Left ventricle myocardium superior (tissue), 1 donor: Measurements from ENCODE around the gene MAP1B. TPM values are rescaled to one million over a fixed set of nuclear protein-coding genes. Genes with fewer than 3 reads are reported as not detected.

Experiments
- ATAC-seq: fragments of 200-7000 bp; cut with Tn5 transposase; one replicate; pipeline ENCODE4 v1.9.1; 2020; ENCODE audit warnings: mild to moderate bottlenecking, moderate library complexity
- DNase-seq: peaks from one replicate; pipeline ENCODE4 v3.0.0-alpha.2; 2020
- intact Hi-C: fragments of 100-400 bp; cut with micrococcal nuclease; formaldehyde crosslinking; loops from one replicate; pipeline ENCODE4 v1.11.0; 2022
- total RNA-seq: library from RNA; stranded (reverse); fragmentation: NEBNext Ultra II Directional; extraction: Animal tissue kit (Norgen Biotek cat#: 25700); gene quantifications from one replicate; pipeline ENCODE4 v1.2.1, GENCODE V29; 2021
- donor health status: DM: no; HTN: yes; CAD: no; lungs with severe emphysema.

Gene MAP1B
- total RNA-seq, 1 donor from 2014 or later: 67.1 TPM

DNA sequence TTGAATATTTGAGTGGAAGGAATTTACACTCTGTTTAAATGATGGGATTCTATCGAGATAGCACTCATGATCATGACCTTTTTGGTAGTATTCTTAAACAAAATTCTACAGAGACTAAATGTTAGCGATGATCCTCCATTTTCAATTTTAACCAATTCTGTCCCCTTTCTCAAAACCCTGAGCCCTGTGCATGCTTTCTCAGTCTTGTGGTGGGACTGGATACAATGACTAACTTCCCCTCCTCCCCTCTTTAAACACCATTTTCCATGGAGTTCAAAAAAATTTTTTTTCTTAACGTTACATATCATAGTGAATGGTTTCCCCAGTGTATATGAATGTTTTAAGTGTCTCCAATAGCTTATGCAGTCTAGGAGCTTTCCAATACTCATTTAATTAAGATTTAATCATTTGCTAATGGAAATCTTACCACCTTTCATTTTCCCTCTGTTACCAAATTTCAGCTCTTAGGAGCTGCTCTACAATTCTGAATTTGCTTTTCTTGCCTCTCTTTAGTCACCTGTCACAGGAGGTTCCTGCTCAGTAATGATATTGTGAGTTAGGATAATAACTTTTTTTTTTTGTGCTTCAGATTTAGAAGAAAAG is 101.2 kb downstream of the MAP1B start:
- ATAC-seq: no peak

GRCh38 chr5:72209147-72210115 is 102.2 kb downstream of the MAP1B start:
- no peak for DNase-seq
- intact Hi-C loops: no loop called here
- ATAC-seq: no peak

More for the DNA sequence above, 101.2 kb downstream of the MAP1B start:
- intact Hi-C loops: no loop called here
- no peak for DNase-seq

- ATAC-seq (peak; percentile 59), DNase-seq (peak; percentile 64)
- intact Hi-C loops: no loop called here
These were observed 103.8 kb downstream of the MAP1B start for GRCh38 chr5:72210888-72211678.

- no peak for ATAC-seq
- DNase-seq: no peak
- intact Hi-C loops: no loop called here
These were observed 104.9 kb downstream of the MAP1B start for GRCh38 chr5:72212171-72212570.

DNA sequence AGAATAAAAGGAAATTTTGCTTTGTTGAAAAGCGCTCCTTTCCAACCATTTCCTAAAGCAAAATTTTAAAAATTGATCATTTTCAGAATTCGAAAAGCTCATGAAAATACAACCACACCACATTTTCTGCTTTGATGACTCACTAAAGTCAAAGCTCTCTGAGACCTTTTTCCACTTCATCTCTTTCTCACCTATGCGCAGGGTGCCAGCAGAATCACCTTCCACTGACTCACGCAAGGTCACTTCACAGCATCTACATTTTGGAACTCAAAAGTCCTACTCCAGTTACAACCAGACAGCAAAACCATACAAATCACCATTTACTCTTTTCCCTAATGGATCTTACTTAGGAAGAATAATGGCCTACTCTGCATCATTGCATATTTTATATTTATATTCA is 106.2 kb downstream of the MAP1B start:
- intact Hi-C loops: no loop called here
- ATAC-seq: no peak
- no peak for DNase-seq

- ATAC-seq (peak; percentile 92), DNase-seq (peak; percentile 40)
- intact Hi-C loops: no loop called here
These were observed 106.9 kb downstream of the MAP1B start for GRCh38 chr5:72214168-72214567.

DNA sequence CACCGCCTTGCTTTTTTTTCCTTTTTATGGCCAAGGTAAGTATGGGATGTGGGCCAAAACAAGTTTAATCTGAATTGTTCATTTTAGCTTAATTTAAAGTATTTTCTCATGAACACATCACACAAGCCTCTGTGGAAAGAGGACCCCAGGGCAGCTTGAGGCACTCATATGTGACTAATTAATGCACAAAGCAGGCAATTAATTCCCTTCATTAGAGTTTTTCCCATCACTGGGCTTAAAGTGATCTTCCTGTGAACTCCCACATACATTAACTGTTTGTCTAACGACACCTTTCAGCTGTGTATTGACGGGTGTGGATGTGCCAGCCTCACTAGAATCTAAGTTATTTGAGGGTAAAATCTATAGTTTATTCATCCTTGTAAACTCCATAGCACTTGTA is 109.5 kb downstream of the MAP1B start:
- intact Hi-C loops: no loop called here

DNA sequence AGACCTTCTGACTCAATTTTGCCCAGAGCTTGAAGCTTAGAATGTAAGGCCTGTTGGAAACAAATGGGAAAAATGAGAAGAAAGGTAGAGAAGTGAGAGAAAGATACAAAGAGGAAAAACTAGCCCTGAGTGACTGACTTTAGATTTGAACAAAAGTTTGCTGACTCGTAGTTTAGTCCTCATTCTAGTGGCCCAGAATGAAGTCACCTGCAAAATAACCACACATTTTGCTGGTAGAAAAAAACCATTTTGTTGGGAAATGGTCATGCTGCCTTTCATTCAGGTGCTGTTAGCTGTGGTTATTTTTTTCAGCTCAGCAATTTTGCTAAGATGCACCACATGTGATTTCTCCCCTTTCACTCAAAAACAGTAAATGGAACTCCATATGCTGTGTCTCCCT is 113.8 kb downstream of the MAP1B start:
- DNase-seq: no peak
- ATAC-seq: no peak
- intact Hi-C loops: no loop called here

More for the DNA sequence above, 109.5 kb downstream of the MAP1B start:
- ATAC-seq (no peak), DNase-seq (no peak)

DNA sequence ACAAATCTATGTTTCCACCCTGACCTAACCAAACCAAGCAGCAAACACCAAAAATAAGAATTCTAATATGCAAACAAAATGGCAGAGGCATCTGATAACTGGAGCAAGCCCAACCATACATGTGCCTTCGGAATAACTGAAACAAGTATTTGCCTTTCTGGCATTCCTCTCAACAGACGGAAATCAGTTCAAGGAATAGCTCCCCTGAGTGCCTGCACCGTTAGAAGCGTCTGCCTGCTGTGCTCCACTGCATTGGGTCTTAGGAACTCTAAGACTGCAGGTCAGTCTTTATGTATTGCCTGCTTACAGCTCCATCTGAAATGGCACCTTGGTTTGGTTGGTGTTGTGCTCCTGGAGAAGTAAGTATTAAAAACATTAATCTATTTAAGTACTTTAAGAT is 114.3 kb downstream of the MAP1B start:
- no peak for ATAC-seq
- no peak for DNase-seq
- intact Hi-C loops: no loop called here

DNA sequence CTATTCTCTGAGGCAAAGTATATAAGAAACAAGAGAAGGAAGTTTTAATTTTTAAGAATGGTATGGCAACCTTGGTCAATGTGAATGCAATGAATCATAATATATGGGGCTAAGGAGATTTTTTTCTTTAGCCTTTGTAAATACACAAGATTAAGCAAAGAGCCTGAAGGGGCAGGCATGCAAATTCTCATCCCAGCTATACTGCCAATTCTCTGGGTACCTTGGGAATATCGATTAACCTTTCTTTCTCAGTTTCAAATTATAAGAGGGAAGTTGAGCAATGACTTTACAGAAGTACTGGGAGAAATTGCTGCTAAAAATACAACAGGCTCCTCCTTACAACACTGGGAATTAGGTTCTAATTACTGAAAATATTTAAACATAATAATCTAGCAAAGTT is 115.2 kb downstream of the MAP1B start:
- intact Hi-C loops: no loop called here
- DNase-seq (no peak), ATAC-seq (no peak)

- intact Hi-C loops: no loop called here
- ATAC-seq (no peak), DNase-seq (no peak)
These were observed 116.1 kb downstream of the MAP1B start for GRCh38 chr5:72223371-72223770.

DNA sequence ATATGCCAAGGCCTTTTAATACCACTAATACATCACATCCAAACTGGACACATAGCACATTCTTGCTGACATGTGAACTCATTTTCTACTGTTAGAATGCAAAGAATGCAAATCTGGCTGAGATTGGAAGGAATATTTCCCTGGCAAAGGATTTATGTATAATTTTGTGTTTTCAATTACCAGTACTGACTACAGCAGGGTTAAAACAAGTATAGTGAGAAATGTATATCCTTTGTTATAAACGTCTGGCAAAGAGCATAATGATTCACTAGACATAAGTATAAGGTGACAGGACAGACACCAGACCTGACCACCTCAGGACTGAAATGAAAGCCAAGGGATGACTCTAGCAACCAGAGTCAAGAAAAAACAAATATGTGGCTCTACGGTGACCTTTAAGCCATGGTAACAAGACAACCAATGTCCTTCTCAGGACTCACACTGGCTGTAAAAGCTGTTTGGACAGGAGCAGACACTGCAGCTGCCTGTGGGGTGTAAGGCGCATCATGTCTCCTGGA is 117.7 kb downstream of the MAP1B start:
- ATAC-seq: no peak
- DNase-seq: no peak
- intact Hi-C loops: no loop called here

DNA sequence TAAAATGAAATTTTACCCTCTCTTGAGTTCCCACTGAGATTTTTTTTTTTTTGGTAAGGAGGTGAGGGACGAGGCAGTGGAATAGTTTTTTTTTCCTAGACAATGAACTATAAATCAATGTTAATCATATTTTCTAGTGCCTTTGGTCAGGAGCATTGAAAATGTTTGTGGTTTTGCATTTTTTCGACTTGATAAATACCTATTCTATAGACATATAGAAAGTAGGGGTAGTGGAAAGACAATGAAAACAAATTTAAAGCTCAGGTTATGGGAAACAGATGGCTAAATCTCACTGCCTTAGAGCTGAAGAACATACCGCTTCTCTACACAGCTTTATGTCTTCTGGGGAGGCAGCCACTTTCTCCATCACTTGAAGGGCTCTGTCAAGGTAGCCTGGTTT is 118.5 kb downstream of the MAP1B start:
- DNase-seq (no peak), ATAC-seq (no peak)
- intact Hi-C loops: no loop called here

GRCh38 chr5:72226950-72227349 is 119.7 kb downstream of the MAP1B start:
- DNase-seq (peak; percentile 32), ATAC-seq (peak; percentile 85)
- intact Hi-C loops: no loop called here

DNA sequence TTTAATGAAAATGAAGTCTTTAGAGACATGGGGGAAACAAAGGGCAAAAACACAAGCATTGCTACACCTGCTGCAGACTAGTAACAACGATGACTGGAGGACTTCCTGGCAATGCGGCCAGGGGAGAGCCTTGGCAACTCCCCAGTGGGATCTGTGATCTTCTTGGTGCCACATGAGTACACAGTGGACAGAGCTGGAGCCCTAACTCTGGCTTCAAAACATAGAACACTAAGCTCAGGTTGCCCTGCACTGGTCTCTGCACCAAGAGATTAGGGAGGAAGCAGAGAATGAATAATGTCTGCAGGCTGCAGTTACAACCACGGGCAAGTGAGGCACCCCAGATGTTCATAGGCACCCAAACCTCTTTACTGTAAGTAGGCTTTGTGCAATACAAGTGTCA is 121.7 kb downstream of the MAP1B start:
- peak; percentile 85 for ATAC-seq
- intact Hi-C loops: no loop called here
- peak; percentile 50 for DNase-seq

GRCh38 chr5:72231991-72232703 is 124.9 kb downstream of the MAP1B start:
- intact Hi-C loops: no loop called here
- DNase-seq (no peak), ATAC-seq (no peak)

DNA sequence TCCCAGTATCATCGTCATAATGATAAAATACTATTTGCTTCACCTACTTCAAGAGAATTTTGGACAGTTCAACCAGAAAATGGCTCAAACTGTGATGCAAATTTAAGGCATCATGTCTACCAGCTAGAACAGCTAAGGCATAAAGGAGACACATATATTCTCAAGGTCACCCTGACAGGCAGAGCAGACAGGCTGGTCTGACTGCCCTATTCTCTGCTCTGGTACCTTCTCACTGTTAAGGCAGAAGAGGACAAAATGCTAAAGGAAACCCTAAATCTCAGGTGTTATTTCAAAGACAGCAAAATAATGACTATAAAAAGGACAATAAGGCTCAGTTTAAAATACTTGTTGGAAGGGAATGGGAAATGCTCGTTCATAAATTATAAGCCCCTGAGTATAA is 125.6 kb downstream of the MAP1B start:
- DNase-seq (no peak), ATAC-seq (peak; percentile 43)

GRCh38 chr5:72233835-72234234 is 126.6 kb downstream of the MAP1B start:
- no peak for ATAC-seq

More for the DNA sequence above, 125.6 kb downstream of the MAP1B start:
- intact Hi-C loops: no loop called here

DNA sequence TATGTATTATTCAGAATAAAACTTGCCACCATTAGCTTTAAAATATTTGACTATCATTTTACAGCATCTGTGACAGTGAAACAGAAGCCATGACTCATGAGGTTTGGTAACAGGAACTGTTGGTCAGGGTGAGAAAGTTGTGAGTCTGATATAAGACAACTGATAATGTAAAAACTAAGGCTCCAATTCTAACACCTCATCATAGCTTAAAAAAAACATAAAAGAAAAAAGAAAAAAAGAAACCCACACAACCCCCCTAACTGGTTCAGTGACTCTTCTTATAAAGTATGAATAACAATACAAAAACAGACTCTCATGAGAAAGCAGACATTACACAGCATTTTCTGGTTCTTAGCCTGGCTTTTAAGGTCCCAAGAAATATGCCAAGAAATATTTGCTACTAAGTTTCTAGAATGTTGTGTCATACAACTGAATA is 127.0 kb downstream of the MAP1B start:
- intact Hi-C loops: no loop called here
- no peak for ATAC-seq
- no peak for DNase-seq

More at GRCh38 chr5:72233835-72234234, 126.6 kb downstream of the MAP1B start:
- intact Hi-C loops: no loop called here
- DNase-seq: no peak
